HCT116 (cell line): Measurements from ENCODE around the gene UBE2E2. TPM values are rescaled to one million over a fixed set of nuclear protein-coding genes. Genes with fewer than 3 reads are reported as not detected.

Experiments
- ATAC-seq: fragments of 200-7000 bp; cut with Tn5 transposase; 2 replicates; pipeline ENCODE4 v1.9.1; 2020; ENCODE audit warnings: mild to moderate bottlenecking, moderate library complexity
- BruUV-seq: library from RNA; stranded (reverse); fragments of 400-500 nt; replicated peaks from 2 replicates; lab custom pipeline; 2021; lab: Mats Ljungman, UMichigan
- CTCF ChIA-PET: fragments of 300-600 bp; sonication (Branson Sonifier 250); formaldehyde crosslinking; loops from one replicate; lab custom pipeline; 2021; ENCODE audit warnings: antibody characterized with exemption; lab: Charles Lee
- POLR2A ChIA-PET: fragments of 300-600, 350-600 bp; sonication (Branson Sonifier 250); formaldehyde crosslinking; loops from one replicate; lab custom pipeline; 2021; ENCODE audit warnings: antibody characterized with exemption; lab: Charles Lee
- RAD21 ChIA-PET, 2 experiments: fragments of 300-600 bp; sonication (Branson Sonifier 250); formaldehyde crosslinking; loops; one replicate each; lab custom pipeline; 2023; ENCODE audit warnings: low total read pairs in 2 of 2; ENCODE audit not compliant: uncharacterized antibody in 2 of 2, unreplicated experiment in 2 of 2, low non-redundant PET in 1 of 2; lab: Charles Lee
- DNase-seq: peaks from one replicate; pipeline ENCODE4 v3.0.0-alpha.2; 2010; ENCODE audit warnings: low read depth, low spot score
- H2AFZ ChIP-seq: fragments of 200-600 bp; shearing (Covaris generic), sonication (generic); 2 replicates; pipeline ENCODE4 v1.6.1; 2017; ENCODE audit warnings: low read depth, mixed run types, mixed read lengths, antibody characterized with exemption, low read length; ENCODE audit not compliant: poor library complexity, severe bottlenecking
- H3K27ac ChIP-seq: 2 replicates; pipeline ENCODE4 v1.5.1; 2012; ENCODE audit warnings: low read depth, low read length
- H3K27me3 ChIP-seq: fragments of 200-600 bp; sonication (generic); 2 replicates; pipeline ENCODE4 v1.6.1; 2016; ENCODE audit warnings: mixed run types, low read length, mixed read lengths; ENCODE audit not compliant: insufficient read depth
- H3K36me3 ChIP-seq, 2 experiments: fragments of 200-500 bp in 1 of 2; fragments of 200-600 bp in 1 of 2; sonication (Bioruptor generic) in 1 of 2; sonication (generic) in 1 of 2; 2 replicates each; pipeline versions ENCODE4 v1.5.1 to v1.6.1; 2014 to 2016; ENCODE audit warnings: low read length in 2 of 2, inconsistent platforms in 1 of 2, mixed read lengths in 1 of 2, mixed run types in 1 of 2; ENCODE audit not compliant: insufficient read depth in 2 of 2, control insufficient read depth in 1 of 2
- H3K4me1 ChIP-seq, 2 experiments: fragments of 200-600 bp in 1 of 2; sonication (generic) in 1 of 2; 2 replicates each; pipeline versions ENCODE4 v1.5.1 to v1.6.1; 2012 to 2017; ENCODE audit warnings: low read length in 2 of 2, inconsistent platforms in 1 of 2, mild to moderate bottlenecking in 1 of 2, mixed read lengths in 1 of 2, mixed run types in 1 of 2, moderate library complexity in 1 of 2; ENCODE audit not compliant: insufficient read depth in 2 of 2, control insufficient read depth in 1 of 2
- H3K4me2 ChIP-seq: fragments of 200-600 bp; sonication (generic); 2 replicates; pipeline ENCODE4 v1.6.1; 2017; ENCODE audit warnings: mixed run types, low read length, mixed read lengths
- H3K4me3 ChIP-seq, 2 experiments: fragments of 200-600 bp in 1 of 2; sonication (generic) in 1 of 2; replicated peaks in 1 of 2; 2 replicates each; pipeline ENCODE4 v1.5.1; 2011 to 2016; ENCODE audit warnings: low read length in 2 of 2, control low read depth in 1 of 2, low read depth in 1 of 2, mild to moderate bottlenecking in 1 of 2, mixed read lengths in 1 of 2, mixed run types in 1 of 2
- H3K79me2 ChIP-seq: fragments of 200-600 bp; sonication (generic); 2 replicates; pipeline ENCODE4 v1.6.1; 2017; ENCODE audit warnings: mild to moderate bottlenecking, mixed run types, low read length, moderate library complexity, mixed read lengths; ENCODE audit not compliant: insufficient read depth
- H3K9ac ChIP-seq: fragments of 200-600 bp; sonication (generic); 2 replicates; pipeline ENCODE4 v1.6.1; 2016; ENCODE audit warnings: low read length, mixed read lengths
- H3K9me2 ChIP-seq: fragments of 200-600 bp; sonication (generic), shearing (Covaris generic); 2 replicates; pipeline ENCODE4 v1.6.1; 2017; ENCODE audit warnings: mixed run types, mild to moderate bottlenecking, moderate library complexity; ENCODE audit not compliant: insufficient read depth
- H3K9me3 ChIP-seq, 2 experiments: fragments of 200-500 bp in 1 of 2; fragments of 200-600 bp in 1 of 2; sonication (Bioruptor generic) in 1 of 2; sonication (generic) in 1 of 2; 2 replicates each; pipeline ENCODE4 v1.6.1; 2014 to 2017; ENCODE audit warnings: low read length in 2 of 2, mixed read lengths in 2 of 2, inconsistent platforms in 1 of 2, low read depth in 1 of 2, mild to moderate bottlenecking in 1 of 2, mixed run types in 1 of 2, moderate library complexity in 1 of 2; ENCODE audit not compliant: control insufficient read depth in 1 of 2, insufficient read depth in 1 of 2
- H4K20me1 ChIP-seq: fragments of 200-600 bp; sonication (generic), shearing (Covaris generic); 2 replicates; pipeline ENCODE4 v1.6.1; 2017; ENCODE audit warnings: mixed run types, mild to moderate bottlenecking, moderate library complexity; ENCODE audit not compliant: insufficient read depth
- ATF3 ChIP-seq: IDR thresholded peaks from 2 replicates; pipeline ENCODE4 v1.6.1; 2012
- CEBPB ChIP-seq: IDR thresholded peaks from 2 replicates; pipeline ENCODE4 v1.6.1; 2012; ENCODE audit warnings: low read depth
- CTCF ChIP-seq, 3 experiments: fragments of 200-600 bp in 1 of 3; sonication (generic) in 1 of 3; IDR thresholded peaks in 2 of 3; conservative IDR thresholded peaks in 1 of 3; 2 replicates each; pipeline ENCODE4 v1.5.1; 2012 to 2017; ENCODE audit warnings: low read depth in 2 of 3, low read length in 2 of 3, antibody characterized with exemption in 1 of 3, borderline replicate concordance in 1 of 3, control low read depth in 1 of 3, mild to moderate bottlenecking in 1 of 3, mixed read lengths in 1 of 3, mixed run types in 1 of 3, moderate library complexity in 1 of 3; ENCODE audit not compliant: insufficient read depth in 1 of 3
- EGR1 ChIP-seq: IDR thresholded peaks from 2 replicates; pipeline ENCODE4 v1.6.1; 2012; ENCODE audit warnings: low read depth
- ELF1 ChIP-seq: IDR thresholded peaks from 2 replicates; pipeline ENCODE4 v1.6.1; 2012; ENCODE audit warnings: low read depth, borderline replicate concordance
- JUND ChIP-seq: IDR thresholded peaks from 2 replicates; pipeline ENCODE4 v1.6.1; 2012
- MAX ChIP-seq: IDR thresholded peaks from 2 replicates; pipeline ENCODE4 v1.6.1; 2012
- POLR2AphosphoS5 ChIP-seq: IDR thresholded peaks from 2 replicates; pipeline ENCODE4 v1.6.1; 2011; ENCODE audit warnings: mild to moderate bottlenecking, low read depth, low read length, moderate library complexity
- REST ChIP-seq: IDR thresholded peaks from 2 replicates; pipeline ENCODE4 v1.6.1; 2012; ENCODE audit warnings: low read depth
- TCF7L2 ChIP-seq: IDR thresholded peaks from 2 replicates; pipeline ENCODE4 v1.7.0; 2011; ENCODE audit warnings: borderline replicate concordance, inconsistent platforms; ENCODE audit not compliant: insufficient read depth, insufficient read length; ENCODE audit errors: extremely low read depth
- YY1 ChIP-seq: IDR thresholded peaks from 2 replicates; pipeline ENCODE4 v1.6.1; 2011; ENCODE audit warnings: low read length, low read depth, moderate library complexity, mild to moderate bottlenecking; ENCODE audit not compliant: insufficient replicate concordance; ENCODE audit errors: extremely low read depth
- ZNF274 ChIP-seq: fragments of 200-500 bp; sonication (Bioruptor generic); IDR thresholded peaks from 2 replicates; pipeline ENCODE4 v1.6.1; 2014; ENCODE audit warnings: mild to moderate bottlenecking, low read depth, low read length, inconsistent platforms
- intact Hi-C: fragments of 100-400 bp; cut with micrococcal nuclease; formaldehyde crosslinking; loops from 2 replicates; pipeline ENCODE4 v1.10.0; 2022
- total RNA-seq: library from RNA; stranded (reverse); gene quantifications from one replicate; pipeline ENCODE4 v1.2.1, GENCODE V29; 2021; ENCODE audit not compliant: unreplicated experiment

UBE2E2 gene
- total RNA-seq, 1 experiment from 2014 or later: 21.4 TPM

- Histone ChIP-seq H3K4me3 (no peak overlapping the region), H3K9me3 (no peaks in the 10 kb centered on the region), H3K9me2 (no peaks in the 10 kb centered on the region), H2AFZ (no peak overlapping the region), H3K4me1 (no peaks in the 10 kb centered on the region), H3K79me2 (no peaks in the 10 kb centered on the region), H3K9ac (no peak overlapping the region), H4K20me1 (no peaks in the 10 kb centered on the region), H3K4me2 (no peak overlapping the region), H3K27ac (no peak overlapping the region), H3K27me3 (peaks cover 17% of the 10 kb centered on the region; the same call in 1 of the 2 replicates), H3K36me3 (no peaks in the 10 kb centered on the region)
- BruUV-seq: no TSS peak
- intact Hi-C loops: no loop called here
- ChIA-PET CTCF (no interaction called here), RAD21 (no interaction called here), POLR2A (no interaction called here)
- TF ChIP-seq ZNF274: no peak
- TF ChIP-seq MAX: no peak
- no peak for TF ChIP-seq EGR1
- TF ChIP-seq POLR2AphosphoS5: no peak
- no peak for TF ChIP-seq YY1
- no peak for TF ChIP-seq ATF3
- no peak for TF ChIP-seq CEBPB
- no peak for TF ChIP-seq TCF7L2
- no peak for TF ChIP-seq CTCF (IDR thresholded peaks at IDR 0.05 in 2 of 3, conservative IDR thresholded peaks at IDR 0.05 in 1 of 3; ENCODE audit: borderline replicate concordance in 1 of 3, insufficient read depth in 1 of 3, low read depth in 2 of 3, low read length in 2 of 3)
- TF ChIP-seq ELF1: no peak
- no peak for TF ChIP-seq JUND
- no peak for TF ChIP-seq REST
- no peak for ATAC-seq
- DNase-seq: no peak
Measured at GRCh38 chr3:23385327-23385726, 182.2 kb downstream of the UBE2E2 start.
